Measurements from ENCODE around the gene DLGAP4.

The DLGAP4 gene

GRCh38 chr20:36305602-36306551 is at the start of gene DLGAP4:
Gene DLGAP4, plus strand, starts transcription at chr20:36306339. Its CDS starts 125,379 bp downstream, at chr20:36431718.
- DNase-seq (ENCODE audit: extremely low spot score): peak; percentile 48
- POLR2A ChIA-PET: no interaction called here
- no peak for TF ChIP-seq NFRKB (IDR thresholded peaks at IDR 0.05)
- no peak for TF ChIP-seq SUZ12 (IDR thresholded peaks at IDR 0.05)
- no peak for TF ChIP-seq SP1 (IDR thresholded peaks at IDR 0.05)
- TF ChIP-seq BHLHE40 (IDR thresholded peaks at IDR 0.05; ENCODE audit: borderline replicate concordance): no peak
- TF ChIP-seq HDGF (IDR thresholded peaks at IDR 0.05; ENCODE audit: borderline replicate concordance): no peak
- no peak for TF ChIP-seq L3MBTL2 (conservative IDR thresholded peaks at IDR 0.05)
- no peak for TF ChIP-seq FOXM1 (IDR thresholded peaks at IDR 0.05; ENCODE audit: borderline replicate concordance)
- TF ChIP-seq LEF1 (IDR thresholded peaks at IDR 0.05; ENCODE audit: borderline replicate concordance): no peak
- TF ChIP-seq PKNOX1 (IDR thresholded peaks at IDR 0.05): no peak
- TF ChIP-seq FOXA1 (IDR thresholded peaks at IDR 0.05): no peak
- TF ChIP-seq TARDBP (IDR thresholded peaks at IDR 0.05): no peak
- TF ChIP-seq ELF4 (IDR thresholded peaks at IDR 0.05): no peak
- no peak for TF ChIP-seq ZNF384 (IDR thresholded peaks at IDR 0.05)
- no peak for TF ChIP-seq ARNT (IDR thresholded peaks at IDR 0.05)
- TF ChIP-seq FOXK2 (IDR thresholded peaks at IDR 0.05): no peak
- no peak for TF ChIP-seq CTBP1 (IDR thresholded peaks at IDR 0.05; ENCODE audit: borderline replicate concordance)
- CTCF ChIA-PET: no interaction called here

- POLR2A ChIA-PET: no interaction called here
- CTCF ChIA-PET: no interaction called here
These were observed 46.7 kb upstream of the DLGAP4 start for GRCh38 chr20:36259177-36260061.

GRCh38 chr20:36260316-36260715 is 45.8 kb upstream of the DLGAP4 start:
- ChIA-PET CTCF (interaction anchor here (0.6 kb wide), 1 partner anchor 179 kb away, joined by 3 read pairs; no protein-coding TSS in a partner anchor), POLR2A (no interaction called here)
- DNase-seq (ENCODE audit: extremely low spot score): no peak
- no peak for TF ChIP-seq LEF1 (IDR thresholded peaks at IDR 0.05; ENCODE audit: borderline replicate concordance)

More at GRCh38 chr20:36259177-36260061, 46.7 kb upstream of the DLGAP4 start:
- no peak for TF ChIP-seq PKNOX1 (IDR thresholded peaks at IDR 0.05)
- no peak for TF ChIP-seq BHLHE40 (IDR thresholded peaks at IDR 0.05; ENCODE audit: borderline replicate concordance)
- TF ChIP-seq CTBP1 (IDR thresholded peaks at IDR 0.05; ENCODE audit: borderline replicate concordance): no peak
- TF ChIP-seq SP1 (IDR thresholded peaks at IDR 0.05): no peak
- TF ChIP-seq SUZ12 (IDR thresholded peaks at IDR 0.05): no peak
- TF ChIP-seq ZNF384 (IDR thresholded peaks at IDR 0.05): no peak
- TF ChIP-seq HDGF (IDR thresholded peaks at IDR 0.05; ENCODE audit: borderline replicate concordance): no peak
- TF ChIP-seq FOXM1 (IDR thresholded peaks at IDR 0.05; ENCODE audit: borderline replicate concordance): no peak
- no peak for TF ChIP-seq TARDBP (IDR thresholded peaks at IDR 0.05)
- no peak for TF ChIP-seq NFRKB (IDR thresholded peaks at IDR 0.05)
- DNase-seq (ENCODE audit: extremely low spot score): no peak

- TF ChIP-seq FOXA1 (IDR thresholded peaks at IDR 0.05) (no peak), SUZ12 (IDR thresholded peaks at IDR 0.05) (no peak), ELF4 (IDR thresholded peaks at IDR 0.05) (no peak), TARDBP (IDR thresholded peaks at IDR 0.05) (no peak), HDGF (IDR thresholded peaks at IDR 0.05; ENCODE audit: borderline replicate concordance) (no peak)
- ChIA-PET POLR2A (no interaction called here), CTCF (no interaction called here)
These were observed 44.6 kb upstream of the DLGAP4 start for GRCh38 chr20:36261389-36262105.

GRCh38 chr20:36262440-36262839 is 43.7 kb upstream of the DLGAP4 start:
- CTCF ChIA-PET: no interaction called here
- DNase-seq (ENCODE audit: extremely low spot score): no peak
- TF ChIP-seq NFRKB (IDR thresholded peaks at IDR 0.05) (no peak), SUZ12 (IDR thresholded peaks at IDR 0.05) (no peak), ARNT (IDR thresholded peaks at IDR 0.05) (no peak), ZNF384 (IDR thresholded peaks at IDR 0.05) (no peak), FOXA1 (IDR thresholded peaks at IDR 0.05) (no peak), L3MBTL2 (conservative IDR thresholded peaks at IDR 0.05) (no peak), BHLHE40 (IDR thresholded peaks at IDR 0.05; ENCODE audit: borderline replicate concordance) (no peak), SP1 (IDR thresholded peaks at IDR 0.05) (no peak), PKNOX1 (IDR thresholded peaks at IDR 0.05) (no peak), TARDBP (IDR thresholded peaks at IDR 0.05) (no peak), LEF1 (IDR thresholded peaks at IDR 0.05; ENCODE audit: borderline replicate concordance) (no peak), CTBP1 (IDR thresholded peaks at IDR 0.05; ENCODE audit: borderline replicate concordance) (no peak), HDGF (IDR thresholded peaks at IDR 0.05; ENCODE audit: borderline replicate concordance) (no peak), ELF4 (IDR thresholded peaks at IDR 0.05) (no peak), FOXM1 (IDR thresholded peaks at IDR 0.05; ENCODE audit: borderline replicate concordance) (no peak), FOXK2 (IDR thresholded peaks at IDR 0.05) (no peak)
- POLR2A ChIA-PET: no interaction called here

More at GRCh38 chr20:36261389-36262105, 44.6 kb upstream of the DLGAP4 start:
- no peak for DNase-seq (ENCODE audit: extremely low spot score)
